K562 (cell line): Measurements from ENCODE around the gene ST6GAL1. TPM values are rescaled to one million over a fixed set of nuclear protein-coding genes. Genes with fewer than 3 reads are reported as not detected.

ENCODE experiments used
- ARID3B ChIP-seq: fragments of 250-450 bp; sonication (Bioruptor Pico); IDR thresholded peaks from 2 replicates; pipeline ENCODE4 v1.4.0; 2020; ENCODE audit warnings: borderline replicate concordance
- CREBBP ChIP-seq: IDR thresholded peaks from one replicate; pipeline ENCODE4 v1.6.1; 2012; ENCODE audit warnings: low read depth, mild to moderate bottlenecking, control low read depth, inconsistent platforms, low read length
- DACH1 ChIP-seq: fragments of 450-650 bp; IDR thresholded peaks from 2 replicates; pipeline ENCODE4 v1.6.1; 2018; ENCODE audit not compliant: partially characterized antibody
- DEAF1 ChIP-seq: fragments of 450-650 bp; formaldehyde crosslinking; IDR thresholded peaks from 2 replicates; pipeline ENCODE4 v1.4.0; 2020; ENCODE audit warnings: mild to moderate bottlenecking, moderate library complexity
- DNMT1 ChIP-seq: fragments of 450-650 bp; IDR thresholded peaks from 2 replicates; pipeline ENCODE4 v1.6.1; 2016; ENCODE audit warnings: antibody characterized with exemption, mild to moderate bottlenecking
- FOXJ2 ChIP-seq: fragments of 200-800 bp; sonication (Bioruptor generic); IDR thresholded peaks from 2 replicates; pipeline ENCODE4 v1.6.1; 2016; ENCODE audit warnings: missing genetic modification characterization, missing compliant biosample characterization
- GTF2E2 ChIP-seq: fragments of 200-800 bp; sonication (Bioruptor generic); IDR thresholded peaks from 2 replicates; pipeline ENCODE4 v1.6.1; 2016; ENCODE audit warnings: missing genetic modification characterization, missing compliant biosample characterization
- L3MBTL2 ChIP-seq: fragments of 450-650 bp; IDR thresholded peaks from 2 replicates; pipeline ENCODE4 v1.6.1; 2016; ENCODE audit warnings: mild to moderate bottlenecking, moderate library complexity
- MECOM ChIP-seq: fragments of 250-450 bp; sonication (Bioruptor Pico); IDR thresholded peaks from 2 replicates; pipeline ENCODE4 v1.8.0; 2022; ENCODE audit warnings: inconsistent platforms
- MGA ChIP-seq: fragments of 450-650 bp; IDR thresholded peaks from 2 replicates; pipeline ENCODE4 v1.6.1; 2016; ENCODE audit warnings: mild to moderate bottlenecking, moderate library complexity
- RBFOX2 ChIP-seq: fragments of 200-400 bp; formaldehyde crosslinking; IDR thresholded peaks from 2 replicates; pipeline ENCODE4 v1.6.1; 2017; ENCODE audit warnings: low read depth, mild to moderate bottlenecking, low read length, moderate library complexity
- TBL1XR1 ChIP-seq, 2 experiments: IDR thresholded peaks; 2 replicates each; pipeline ENCODE4 v1.6.1; 2012; ENCODE audit warnings: improper control_type of control experiment in 2 of 2, low read length in 2 of 2, mild to moderate bottlenecking in 1 of 2
- ZBTB1 ChIP-seq: sonication (generic); formaldehyde crosslinking; IDR thresholded peaks from 2 replicates; pipeline ENCODE4 v1.8.1; 2023; ENCODE audit warnings: missing genetic modification reagents, low read depth, mild to moderate bottlenecking, borderline replicate concordance
- ZBTB8A ChIP-seq: fragments of 450-650 bp; IDR thresholded peaks from 2 replicates; pipeline ENCODE4 v1.6.1; 2018; ENCODE audit warnings: mild to moderate bottlenecking, moderate library complexity; ENCODE audit not compliant: partially characterized antibody
- polyA plus RNA-seq, 8 experiments: library from polyadenylated mRNA; depleted of rRNA in 4 of 8; stranded (reverse) in 5 of 8; unstranded in 3 of 8; fragments of >200 nt; fragmentation: Nextera tagmentation in 2 of 8; fragmentation: Illumina TruSeq in 1 of 8; extraction: Ambion mirVana in 2 of 8; extraction: Trizol in 1 of 8; gene quantifications; 2 replicates each; pipeline versions ENCODE4 v1.2.1 to v1.2.3, GENCODE V29; 2011 to 2014; ENCODE audit warnings: inconsistent platforms in 1 of 8, missing spikeins in 1 of 8
- total RNA-seq, 7 experiments: library from RNA; depleted of rRNA in 6 of 7; stranded (reverse); fragments of >200 nt in 6 of 7; fragmentation: Illumina TruSeq in 2 of 7; extraction: Trizol in 2 of 7; gene quantifications; 2 replicates each; pipeline versions ENCODE4 v1.2.1 to v1.2.3, GENCODE V29; 2011 to 2021; ENCODE audit warnings: low replicate concordance in 1 of 7

ST6GAL1 gene
- total and polyA plus RNA-seq, 9 of the 15 experiments (the other 6 are each of a cell fraction or from before 2014, with no cell fraction given), result 31.9 to 145 (median 71.0) TPM

GRCh38 chr3:187022403-187023029 is 92.2 kb downstream of the ST6GAL1 start (continued):
- TF ChIP-seq MGA, result no peak
- peak; percentile 57 for TF ChIP-seq DACH1
- TF ChIP-seq FOXJ2 (tag), result no peak
- no peak for TF ChIP-seq ZBTB8A
- no peak for TF ChIP-seq DEAF1
- no peak for TF ChIP-seq L3MBTL2
- TF ChIP-seq CREBBP, result no peak
- no peak for TF ChIP-seq ZBTB1 (CRISPR knock-in tag)
- TF ChIP-seq ARID3B (CRISPR knock-in tag), result no peak
- TF ChIP-seq RBFOX2, result no peak
- TF ChIP-seq MECOM (CRISPR knock-in tag), result peak; percentile 89
- no peak for TF ChIP-seq GTF2E2
- TF ChIP-seq TBL1XR1 (IDR thresholded peaks at IDR 0.05; ENCODE audit: low read length in 2 of 2), result peak; percentile 97 to 99
- TF ChIP-seq DNMT1, result no peak
